A673 (cell line): Measurements from ENCODE around the gene CREB3L2.

ENCODE experiments used
- EZH2 ChIP-seq: fragments of 200-600 bp; sonication (generic); IDR thresholded peaks from 2 replicates; pipeline ENCODE4 v1.6.1; 2017; ENCODE audit warnings: borderline replicate concordance, low read depth, mild to moderate bottlenecking, mixed read lengths, antibody characterized with exemption, low read length; ENCODE audit not compliant: poor library complexity, severe bottlenecking
- TF ChIP-seq, protein P1 (sequence below): fragments of 300-800, 200-600 bp; sonication (generic); conservative IDR thresholded peaks from 2 replicates; pipeline ENCODE4 v1.5.1; 2017; ENCODE audit warnings: low read depth, mild to moderate bottlenecking, antibody characterized with exemption, low read length, moderate library complexity, mixed read lengths

GRCh38 chr7:137850571-137850970, 151.3 kb downstream of the CREB3L2 start:
- TF ChIP-seq, protein P1, sequence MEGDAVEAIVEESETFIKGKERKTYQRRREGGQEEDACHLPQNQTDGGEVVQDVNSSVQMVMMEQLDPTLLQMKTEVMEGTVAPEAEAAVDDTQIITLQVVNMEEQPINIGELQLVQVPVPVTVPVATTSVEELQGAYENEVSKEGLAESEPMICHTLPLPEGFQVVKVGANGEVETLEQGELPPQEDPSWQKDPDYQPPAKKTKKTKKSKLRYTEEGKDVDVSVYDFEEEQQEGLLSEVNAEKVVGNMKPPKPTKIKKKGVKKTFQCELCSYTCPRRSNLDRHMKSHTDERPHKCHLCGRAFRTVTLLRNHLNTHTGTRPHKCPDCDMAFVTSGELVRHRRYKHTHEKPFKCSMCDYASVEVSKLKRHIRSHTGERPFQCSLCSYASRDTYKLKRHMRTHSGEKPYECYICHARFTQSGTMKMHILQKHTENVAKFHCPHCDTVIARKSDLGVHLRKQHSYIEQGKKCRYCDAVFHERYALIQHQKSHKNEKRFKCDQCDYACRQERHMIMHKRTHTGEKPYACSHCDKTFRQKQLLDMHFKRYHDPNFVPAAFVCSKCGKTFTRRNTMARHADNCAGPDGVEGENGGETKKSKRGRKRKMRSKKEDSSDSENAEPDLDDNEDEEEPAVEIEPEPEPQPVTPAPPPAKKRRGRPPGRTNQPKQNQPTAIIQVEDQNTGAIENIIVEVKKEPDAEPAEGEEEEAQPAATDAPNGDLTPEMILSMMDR: no peak
- TF ChIP-seq EZH2: no peak
